Measurements from ENCODE around the gene DNASE1L3.
A peak's percentile ranks its signal among the peaks of the same experiment; 100 is the strongest.

Gene DNASE1L3

DNA sequence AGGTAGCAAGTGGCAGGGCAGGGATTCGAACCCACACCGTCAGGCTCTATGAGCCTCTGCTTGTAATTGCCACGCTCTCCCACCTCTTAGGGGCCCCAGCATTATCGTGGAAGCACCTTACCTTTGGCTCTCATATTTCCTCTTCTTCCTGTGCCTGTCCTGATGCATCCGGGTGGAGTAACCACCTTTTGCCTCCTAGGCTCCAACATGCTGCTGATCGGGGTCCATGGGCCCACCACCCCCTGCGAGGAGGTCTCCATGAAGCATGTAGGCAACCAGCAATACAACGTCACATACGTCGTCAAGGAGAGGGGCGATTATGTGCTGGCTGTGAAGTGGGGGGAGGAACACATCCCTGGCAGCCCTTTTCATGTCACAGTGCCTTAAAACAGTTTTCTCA lies 40.4 kb downstream of the DNASE1L3 start:
- Histone ChIP-seq H3K36me3 (ENCODE audit: control insufficient read depth, insufficient read depth, low read length) (peaks cover 10% of the 10 kb centered on the region), H3K4me1 (ENCODE audit: control insufficient read depth, insufficient read depth, low read length) (peaks cover 36% of the 10 kb centered on the region), H3K9me3 (ENCODE audit: control insufficient read depth, low read length) (no peaks in the 10 kb centered on the region), H3K27me3 (ENCODE audit: control insufficient read depth, insufficient read depth, low read length) (no peaks in the 10 kb centered on the region), H3K9ac (ENCODE audit: low read length) (no peak overlapping the region), H3K4me3 (ENCODE audit: low read length) (no peak overlapping the region)

DNA sequence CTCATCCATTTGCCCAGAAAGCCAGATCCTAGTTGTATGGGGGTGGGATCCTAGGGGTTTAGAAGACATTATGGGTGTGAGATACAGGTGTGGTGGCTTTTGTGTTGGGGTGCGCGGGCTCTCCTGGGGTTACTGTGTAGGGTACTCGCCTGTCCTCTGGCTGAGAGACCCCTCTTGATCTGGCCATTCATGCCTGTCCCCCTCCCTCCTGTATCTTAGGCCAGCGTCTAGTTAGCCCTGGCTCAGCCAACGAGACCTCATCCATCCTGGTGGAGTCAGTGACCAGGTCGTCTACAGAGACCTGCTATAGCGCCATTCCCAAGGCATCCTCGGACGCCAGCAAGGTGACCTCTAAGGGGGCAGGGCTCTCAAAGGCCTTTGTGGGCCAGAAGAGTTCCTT lies 41.4 kb downstream of the DNASE1L3 start:
- Histone ChIP-seq H3K27me3 (ENCODE audit: control insufficient read depth, insufficient read depth, low read length) (no peaks in the 10 kb centered on the region), H3K36me3 (ENCODE audit: control insufficient read depth, insufficient read depth, low read length) (peaks cover 20% of the 10 kb centered on the region), H3K4me1 (ENCODE audit: control insufficient read depth, insufficient read depth, low read length) (peaks cover 36% of the 10 kb centered on the region), H3K4me3 (ENCODE audit: low read length) (no peak overlapping the region), H3K9me3 (ENCODE audit: control insufficient read depth, low read length) (no peaks in the 10 kb centered on the region), H3K9ac (ENCODE audit: low read length) (no peak overlapping the region)

DNA sequence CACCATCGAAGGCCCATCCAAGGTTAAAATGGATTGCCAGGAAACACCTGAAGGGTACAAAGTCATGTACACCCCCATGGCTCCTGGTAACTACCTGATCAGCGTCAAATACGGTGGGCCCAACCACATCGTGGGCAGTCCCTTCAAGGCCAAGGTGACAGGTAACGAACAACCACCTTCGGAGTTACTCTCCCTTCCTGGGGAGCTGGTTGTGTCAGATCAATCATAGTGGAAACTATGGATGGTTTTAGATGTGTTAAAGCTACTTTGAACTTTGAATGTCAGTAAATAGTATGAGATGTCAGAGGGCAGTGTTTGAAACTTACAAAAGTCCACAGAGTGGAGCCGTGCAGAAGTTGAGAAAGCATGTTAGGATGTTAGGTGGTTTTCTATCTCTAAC lies 42.3 kb downstream of the DNASE1L3 start:
- H3K9ac ChIP-seq (ENCODE audit: low read length), result no peak overlapping the region
- H3K9me3 ChIP-seq (ENCODE audit: control insufficient read depth, low read length), result no peaks in the 10 kb centered on the region
- peaks cover 36% of the 10 kb centered on the region for H3K4me1 ChIP-seq (ENCODE audit: control insufficient read depth, insufficient read depth, low read length)
- H3K27me3 ChIP-seq (ENCODE audit: control insufficient read depth, insufficient read depth, low read length), result no peaks in the 10 kb centered on the region
- no peak overlapping the region for H3K4me3 ChIP-seq (ENCODE audit: low read length)
- peaks cover 26% of the 10 kb centered on the region for H3K36me3 ChIP-seq (ENCODE audit: control insufficient read depth, insufficient read depth, low read length)

DNA sequence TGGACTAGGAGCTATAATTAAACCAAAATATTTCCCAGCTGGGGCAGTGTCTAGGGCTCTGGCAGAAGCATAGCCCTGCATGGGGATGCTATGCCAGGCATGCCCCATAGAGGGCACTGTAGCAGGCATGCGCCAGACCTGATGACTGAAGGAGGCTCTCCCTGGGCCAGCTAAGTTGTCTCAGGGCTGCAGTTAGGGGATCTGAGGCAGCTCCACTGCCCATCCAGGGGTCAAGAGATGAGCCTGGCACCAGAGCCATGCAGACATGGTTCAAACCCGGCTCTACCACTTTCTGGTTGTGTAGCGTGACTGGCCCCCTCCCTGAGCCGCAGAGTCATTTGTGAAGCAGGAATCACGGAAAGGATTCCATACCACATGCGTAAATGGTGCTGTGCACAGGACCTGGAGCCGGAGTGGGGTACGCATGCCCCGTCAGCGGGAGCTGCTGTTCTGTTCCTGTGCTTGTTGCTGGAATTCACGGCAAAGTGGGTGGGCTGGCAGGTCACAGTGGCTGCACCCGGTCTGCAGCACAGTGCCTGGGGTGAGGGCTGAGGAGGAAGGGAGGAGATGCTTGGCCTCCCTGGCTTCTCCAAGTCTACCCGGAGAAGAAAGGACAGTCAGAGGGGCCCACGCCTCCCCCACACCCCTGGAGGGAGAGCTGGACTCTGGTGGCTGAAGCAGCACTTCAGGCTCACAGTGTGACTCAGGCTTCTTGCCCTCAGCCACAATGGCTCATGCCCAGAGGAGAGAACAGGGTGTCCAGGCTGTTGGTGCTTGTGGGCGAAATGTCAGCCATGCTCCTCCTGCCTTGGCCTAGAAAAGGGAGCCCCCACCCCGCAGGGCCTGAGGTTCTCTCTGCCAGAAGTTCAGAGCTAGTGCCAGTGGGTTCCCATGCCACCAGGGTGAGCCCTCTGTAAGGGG lies 43.1 kb downstream of the DNASE1L3 start:
- Histone ChIP-seq H3K4me3 (ENCODE audit: low read length) (no peak overlapping the region), H3K27me3 (ENCODE audit: control insufficient read depth, insufficient read depth, low read length) (no peaks in the 10 kb centered on the region), H3K36me3 (ENCODE audit: control insufficient read depth, insufficient read depth, low read length) (peaks cover 31% of the 10 kb centered on the region), H3K9ac (ENCODE audit: low read length) (no peak overlapping the region), H3K4me1 (ENCODE audit: control insufficient read depth, insufficient read depth, low read length) (peaks cover 36% of the 10 kb centered on the region), H3K9me3 (ENCODE audit: control insufficient read depth, low read length) (no peaks in the 10 kb centered on the region)

DNA sequence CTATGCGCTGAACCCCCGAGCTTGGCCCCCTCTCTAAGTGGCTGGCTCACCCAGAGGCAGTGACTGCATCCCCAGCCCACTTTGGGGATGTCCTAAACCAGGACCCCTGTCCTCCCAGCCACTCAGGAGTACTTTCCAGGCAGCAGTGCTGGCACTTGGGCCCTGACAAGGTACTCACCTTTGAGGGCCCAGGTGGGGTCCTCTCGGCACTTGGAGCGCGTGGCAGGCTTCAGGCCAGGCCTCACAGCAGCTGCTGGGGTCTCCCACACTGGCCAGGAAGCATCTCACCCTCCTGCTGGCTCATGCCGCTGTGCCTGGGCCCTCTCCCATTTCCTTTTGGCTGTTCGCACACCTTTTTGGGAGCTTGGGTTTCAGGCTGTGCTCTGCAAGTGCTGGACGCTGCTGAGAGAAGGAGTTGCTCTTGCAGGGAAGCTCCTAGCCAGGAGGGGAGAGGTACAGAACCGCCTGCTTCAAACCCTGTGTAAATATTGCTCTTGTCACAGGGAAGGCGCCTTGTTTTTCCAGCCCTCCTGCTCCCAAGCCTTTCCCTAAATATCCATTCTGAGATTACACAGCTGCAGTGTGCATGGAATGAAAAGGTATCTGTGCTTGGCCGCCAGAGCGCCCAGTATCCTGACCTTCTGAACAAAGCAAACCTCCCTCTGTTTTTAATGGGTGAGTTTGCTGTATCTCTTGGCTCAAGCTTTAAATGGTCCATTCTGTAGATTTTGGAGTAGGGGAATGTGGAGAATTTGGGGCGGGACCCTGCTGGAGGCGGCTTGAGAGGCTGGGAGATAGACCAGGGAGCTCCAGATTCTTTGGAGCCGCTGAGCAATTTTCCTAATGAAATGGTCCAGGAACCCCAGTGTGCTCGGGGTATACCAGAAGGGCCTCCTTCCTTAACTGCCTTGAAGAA lies 45.6 kb downstream of the DNASE1L3 start:
- H3K36me3 ChIP-seq (ENCODE audit: control insufficient read depth, insufficient read depth, low read length), result peaks cover 39% of the 10 kb centered on the region
- H3K9ac ChIP-seq (ENCODE audit: low read length), result peak overlapping the region; percentile 18
- peaks cover 55% of the 10 kb centered on the region for H3K4me1 ChIP-seq (ENCODE audit: control insufficient read depth, insufficient read depth, low read length)
- H3K9me3 ChIP-seq (ENCODE audit: control insufficient read depth, low read length), result no peaks in the 10 kb centered on the region
- no peaks in the 10 kb centered on the region for H3K27me3 ChIP-seq (ENCODE audit: control insufficient read depth, insufficient read depth, low read length)
- no peak overlapping the region for H3K4me3 ChIP-seq (ENCODE audit: low read length)

DNA sequence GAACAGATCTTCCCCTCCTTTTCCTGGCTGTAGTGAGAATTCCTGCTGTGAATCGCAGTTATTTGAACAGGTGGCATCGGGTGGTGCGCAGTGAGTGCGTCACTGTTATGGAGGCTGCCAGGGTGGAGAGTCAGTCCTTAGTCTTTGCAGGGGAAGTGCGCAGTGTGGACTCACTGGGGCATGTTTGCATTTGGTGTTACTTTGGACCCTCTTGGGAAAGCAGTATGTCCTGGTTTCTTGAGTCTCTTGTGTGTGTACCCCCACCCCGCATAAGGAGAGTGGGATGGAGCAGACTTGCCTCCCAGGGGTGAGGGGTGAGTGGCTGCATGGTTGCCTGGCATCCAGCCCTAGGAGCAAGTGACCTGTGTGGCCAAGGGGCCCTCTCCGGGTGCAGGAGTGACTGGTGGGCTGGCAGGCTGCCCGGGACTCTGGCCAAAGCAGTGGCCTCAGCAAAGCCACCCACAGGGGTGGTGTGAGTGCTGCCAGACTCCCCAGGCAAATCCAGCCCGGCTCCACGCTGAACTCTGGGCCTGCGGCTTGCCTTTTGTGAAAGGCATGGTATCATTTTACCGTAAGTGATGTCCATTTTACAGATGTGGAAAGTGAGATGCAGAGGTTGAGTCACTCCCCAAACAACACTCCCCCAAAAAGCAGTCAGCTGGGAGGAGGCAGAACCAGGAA lies 46.4 kb downstream of the DNASE1L3 start:
- no peaks in the 10 kb centered on the region for H3K9me3 ChIP-seq (ENCODE audit: control insufficient read depth, low read length)
- H3K36me3 ChIP-seq (ENCODE audit: control insufficient read depth, insufficient read depth, low read length), result peaks cover 42% of the 10 kb centered on the region
- peaks cover 55% of the 10 kb centered on the region for H3K4me1 ChIP-seq (ENCODE audit: control insufficient read depth, insufficient read depth, low read length)
- H3K9ac ChIP-seq (ENCODE audit: low read length), result peak overlapping the region; percentile 35
- no peak overlapping the region for H3K4me3 ChIP-seq (ENCODE audit: low read length)
- H3K27me3 ChIP-seq (ENCODE audit: control insufficient read depth, insufficient read depth, low read length), result no peaks in the 10 kb centered on the region

DNA sequence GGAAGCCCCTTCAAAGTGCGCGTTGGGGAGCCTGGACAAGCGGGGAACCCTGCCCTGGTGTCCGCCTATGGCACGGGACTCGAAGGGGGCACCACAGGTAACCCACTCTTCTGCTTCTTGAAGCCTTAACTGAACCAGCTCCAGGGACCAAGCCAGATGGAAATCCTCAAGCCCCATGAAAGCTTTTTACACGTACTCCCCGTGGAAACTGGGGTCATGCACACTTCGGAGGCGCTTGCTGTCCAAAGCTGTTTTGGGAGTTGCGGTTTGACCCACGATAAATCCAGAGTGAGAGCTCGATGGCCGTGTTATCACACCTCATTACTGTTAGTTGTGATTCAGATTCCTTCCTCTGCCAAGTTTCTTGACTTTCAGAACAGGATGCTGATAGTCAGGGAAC lies 47.5 kb downstream of the DNASE1L3 start:
- Histone ChIP-seq H3K27me3 (ENCODE audit: control insufficient read depth, insufficient read depth, low read length) (no peaks in the 10 kb centered on the region), H3K36me3 (ENCODE audit: control insufficient read depth, insufficient read depth, low read length) (peaks cover 37% of the 10 kb centered on the region), H3K4me3 (ENCODE audit: low read length) (no peak overlapping the region), H3K9ac (ENCODE audit: low read length) (peak overlapping the region; percentile 35), H3K9me3 (ENCODE audit: control insufficient read depth, low read length) (no peaks in the 10 kb centered on the region), H3K4me1 (ENCODE audit: control insufficient read depth, insufficient read depth, low read length) (peaks cover 55% of the 10 kb centered on the region)

DNA sequence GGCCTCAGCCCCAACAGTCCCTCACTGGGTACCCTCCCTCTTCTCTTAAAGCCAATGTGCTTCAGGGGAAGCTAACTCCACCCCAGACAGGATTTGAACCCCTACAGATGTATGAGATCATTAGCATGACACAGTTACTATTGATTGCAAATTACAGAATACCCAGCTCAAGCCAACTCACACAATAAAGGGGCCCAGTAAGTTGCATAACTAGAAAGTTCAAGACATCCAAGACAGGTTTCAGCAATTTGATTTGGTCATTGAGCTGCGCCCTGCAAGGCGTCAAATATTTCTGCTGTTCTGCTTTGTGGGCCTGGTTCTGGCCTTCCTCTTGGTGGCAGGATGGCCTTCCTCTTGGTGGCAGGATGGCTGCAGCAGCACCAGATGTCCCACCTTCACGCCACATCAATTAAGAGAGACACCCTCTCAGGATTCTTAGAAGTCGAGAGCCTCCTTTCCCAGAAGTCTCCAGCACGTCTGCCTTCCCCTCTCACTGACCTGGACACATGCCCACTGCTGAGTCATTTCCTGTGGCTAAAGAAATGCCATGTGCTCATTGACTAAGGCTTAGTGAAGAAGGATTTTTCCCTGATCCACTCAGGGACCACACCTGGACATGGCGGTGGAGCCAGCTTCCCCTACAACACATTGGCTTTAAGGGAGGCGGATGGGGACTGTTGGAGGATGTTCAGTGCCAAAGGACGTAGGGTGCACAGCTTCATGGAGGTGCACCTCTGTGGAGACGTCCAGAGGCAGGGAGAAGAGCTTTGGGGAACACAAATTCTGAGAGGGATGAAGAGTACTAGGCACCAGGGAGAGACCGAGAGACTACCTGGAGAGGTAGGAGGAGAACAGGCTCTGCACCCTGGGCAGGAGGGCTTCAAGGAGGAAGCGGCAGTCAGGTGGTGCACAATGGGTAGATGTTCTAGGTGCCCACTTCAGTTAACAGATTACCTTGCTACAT lies 49.1 kb downstream of the DNASE1L3 start:
- Histone ChIP-seq H3K36me3 (ENCODE audit: control insufficient read depth, insufficient read depth, low read length) (peaks cover 44% of the 10 kb centered on the region), H3K4me3 (ENCODE audit: low read length) (no peak overlapping the region), H3K4me1 (ENCODE audit: control insufficient read depth, insufficient read depth, low read length) (peaks cover 50% of the 10 kb centered on the region), H3K9ac (ENCODE audit: low read length) (no peak overlapping the region), H3K27me3 (ENCODE audit: control insufficient read depth, insufficient read depth, low read length) (no peaks in the 10 kb centered on the region), H3K9me3 (ENCODE audit: control insufficient read depth, low read length) (no peaks in the 10 kb centered on the region)

DNA sequence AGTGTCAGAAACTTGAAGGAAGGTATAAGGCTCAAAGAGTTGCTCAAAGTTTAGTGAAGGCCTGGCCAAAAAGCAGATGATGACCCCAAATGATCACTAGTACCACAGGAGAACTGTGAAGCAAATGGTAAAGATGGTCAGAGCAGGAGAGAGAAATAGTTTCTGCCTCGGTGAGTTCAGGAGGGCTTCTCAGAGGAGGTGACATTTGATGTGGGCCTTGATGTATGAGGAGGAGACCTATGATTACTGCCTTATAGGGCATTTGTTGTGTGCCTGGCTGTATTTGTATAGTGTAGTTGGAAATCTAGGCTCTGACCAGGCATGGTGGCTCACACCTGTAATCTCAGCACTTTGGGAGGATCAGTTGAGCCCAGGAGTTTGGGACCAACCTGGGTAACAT lies 50.4 kb downstream of the DNASE1L3 start:
- Histone ChIP-seq H3K9me3 (ENCODE audit: control insufficient read depth, low read length) (no peaks in the 10 kb centered on the region), H3K9ac (ENCODE audit: low read length) (no peak overlapping the region), H3K4me3 (ENCODE audit: low read length) (no peak overlapping the region), H3K36me3 (ENCODE audit: control insufficient read depth, insufficient read depth, low read length) (peaks cover 55% of the 10 kb centered on the region), H3K4me1 (ENCODE audit: control insufficient read depth, insufficient read depth, low read length) (peaks cover 47% of the 10 kb centered on the region), H3K27me3 (ENCODE audit: control insufficient read depth, insufficient read depth, low read length) (no peaks in the 10 kb centered on the region)

DNA sequence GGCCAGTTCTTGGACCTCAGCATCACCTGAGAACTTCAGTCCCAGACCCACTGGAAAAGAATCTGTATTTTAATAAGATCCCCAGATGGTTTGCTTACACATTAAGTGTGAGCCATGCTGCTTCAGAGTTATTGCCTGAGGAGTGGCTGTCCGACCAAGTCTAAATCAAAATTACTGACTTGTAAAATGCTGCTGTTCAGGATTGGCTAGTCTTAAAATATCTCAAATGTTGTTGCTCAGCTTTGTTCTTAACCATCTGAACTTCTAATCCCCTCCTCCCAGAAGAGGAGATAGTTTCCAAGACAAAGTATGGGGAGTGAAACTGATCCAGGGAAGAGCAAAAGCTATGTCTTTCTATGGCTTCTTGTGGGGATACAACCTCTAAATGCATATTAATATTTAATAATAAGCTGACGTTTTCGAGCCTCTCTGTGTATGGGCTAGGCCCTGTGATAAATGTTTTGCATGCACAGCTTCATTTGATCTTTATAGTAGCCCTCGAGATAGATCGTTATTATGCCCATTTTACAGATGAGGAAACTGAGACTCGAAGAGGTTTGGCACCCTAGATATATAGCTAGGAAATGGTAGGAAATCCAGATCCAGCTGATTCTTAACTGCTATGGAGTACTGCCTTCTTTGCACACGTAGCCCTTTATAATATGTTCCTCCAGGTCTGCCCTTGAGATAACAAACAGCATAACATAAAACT lies 52.2 kb downstream of the DNASE1L3 start:
- H3K4me3 ChIP-seq (ENCODE audit: low read length), result no peak overlapping the region
- peaks cover 43% of the 10 kb centered on the region for H3K36me3 ChIP-seq (ENCODE audit: control insufficient read depth, insufficient read depth, low read length)
- H3K9ac ChIP-seq (ENCODE audit: low read length), result no peak overlapping the region
- no peaks in the 10 kb centered on the region for H3K27me3 ChIP-seq (ENCODE audit: control insufficient read depth, insufficient read depth, low read length)
- peaks cover 29% of the 10 kb centered on the region for H3K4me1 ChIP-seq (ENCODE audit: control insufficient read depth, insufficient read depth, low read length)
- H3K9me3 ChIP-seq (ENCODE audit: control insufficient read depth, low read length), result no peaks in the 10 kb centered on the region
